Measurements from ENCODE around the gene NKX2-3.

DNA sequence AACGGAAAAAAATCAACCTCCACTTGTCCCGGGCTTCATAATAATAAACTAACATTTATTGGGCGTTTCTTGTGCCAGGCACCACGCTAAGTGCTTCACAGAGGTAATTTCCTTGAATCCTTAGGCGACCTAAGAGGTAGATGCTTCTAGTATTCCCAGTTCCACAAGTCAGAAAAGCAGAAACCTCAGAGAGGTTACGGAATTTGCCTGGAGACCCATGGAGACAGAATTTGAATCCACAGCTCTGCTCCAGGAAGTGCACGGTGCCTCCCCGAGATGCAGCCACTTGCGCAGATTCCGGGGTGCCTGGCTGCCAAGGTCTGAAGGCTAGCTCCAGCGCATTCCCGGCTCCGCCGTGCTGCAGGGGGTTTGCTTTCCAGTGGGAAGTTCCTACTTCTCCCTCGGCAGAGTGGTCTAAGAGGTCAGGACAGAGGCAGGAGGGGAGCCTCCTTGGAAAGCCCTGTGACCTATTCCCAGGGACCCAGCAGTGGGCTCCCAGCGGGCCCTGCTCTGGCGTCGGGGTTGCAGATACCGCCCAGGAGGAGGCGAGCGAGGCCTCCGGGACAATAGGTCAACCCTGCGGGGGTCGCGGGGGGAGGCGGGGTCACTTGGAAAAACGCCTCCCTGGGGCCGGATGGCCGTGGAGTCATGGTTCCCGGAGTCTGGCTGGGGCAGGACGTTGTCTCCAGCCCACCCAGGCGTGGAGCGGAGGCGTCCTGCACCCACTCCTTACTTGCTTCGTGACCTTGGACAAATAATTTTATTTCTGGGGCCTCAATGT, 10.1 kb upstream of the NKX2-3 start:
- TF ChIP-seq FOXM1 (IDR thresholded peaks at IDR 0.05; ENCODE audit: borderline replicate concordance, low read depth) = no peak
- TF ChIP-seq EP300 (IDR thresholded peaks at IDR 0.05; ENCODE audit: borderline replicate concordance) = no peak
- TF ChIP-seq, protein P1, sequence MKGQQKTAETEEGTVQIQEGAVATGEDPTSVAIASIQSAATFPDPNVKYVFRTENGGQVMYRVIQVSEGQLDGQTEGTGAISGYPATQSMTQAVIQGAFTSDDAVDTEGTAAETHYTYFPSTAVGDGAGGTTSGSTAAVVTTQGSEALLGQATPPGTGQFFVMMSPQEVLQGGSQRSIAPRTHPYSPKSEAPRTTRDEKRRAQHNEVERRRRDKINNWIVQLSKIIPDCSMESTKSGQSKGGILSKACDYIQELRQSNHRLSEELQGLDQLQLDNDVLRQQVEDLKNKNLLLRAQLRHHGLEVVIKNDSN (IDR thresholded peaks at IDR 0.05) = no peak
- TF ChIP-seq, protein P2, sequence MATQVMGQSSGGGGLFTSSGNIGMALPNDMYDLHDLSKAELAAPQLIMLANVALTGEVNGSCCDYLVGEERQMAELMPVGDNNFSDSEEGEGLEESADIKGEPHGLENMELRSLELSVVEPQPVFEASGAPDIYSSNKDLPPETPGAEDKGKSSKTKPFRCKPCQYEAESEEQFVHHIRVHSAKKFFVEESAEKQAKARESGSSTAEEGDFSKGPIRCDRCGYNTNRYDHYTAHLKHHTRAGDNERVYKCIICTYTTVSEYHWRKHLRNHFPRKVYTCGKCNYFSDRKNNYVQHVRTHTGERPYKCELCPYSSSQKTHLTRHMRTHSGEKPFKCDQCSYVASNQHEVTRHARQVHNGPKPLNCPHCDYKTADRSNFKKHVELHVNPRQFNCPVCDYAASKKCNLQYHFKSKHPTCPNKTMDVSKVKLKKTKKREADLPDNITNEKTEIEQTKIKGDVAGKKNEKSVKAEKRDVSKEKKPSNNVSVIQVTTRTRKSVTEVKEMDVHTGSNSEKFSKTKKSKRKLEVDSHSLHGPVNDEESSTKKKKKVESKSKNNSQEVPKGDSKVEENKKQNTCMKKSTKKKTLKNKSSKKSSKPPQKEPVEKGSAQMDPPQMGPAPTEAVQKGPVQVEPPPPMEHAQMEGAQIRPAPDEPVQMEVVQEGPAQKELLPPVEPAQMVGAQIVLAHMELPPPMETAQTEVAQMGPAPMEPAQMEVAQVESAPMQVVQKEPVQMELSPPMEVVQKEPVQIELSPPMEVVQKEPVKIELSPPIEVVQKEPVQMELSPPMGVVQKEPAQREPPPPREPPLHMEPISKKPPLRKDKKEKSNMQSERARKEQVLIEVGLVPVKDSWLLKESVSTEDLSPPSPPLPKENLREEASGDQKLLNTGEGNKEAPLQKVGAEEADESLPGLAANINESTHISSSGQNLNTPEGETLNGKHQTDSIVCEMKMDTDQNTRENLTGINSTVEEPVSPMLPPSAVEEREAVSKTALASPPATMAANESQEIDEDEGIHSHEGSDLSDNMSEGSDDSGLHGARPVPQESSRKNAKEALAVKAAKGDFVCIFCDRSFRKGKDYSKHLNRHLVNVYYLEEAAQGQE (IDR thresholded peaks at IDR 0.05; ENCODE audit: low read depth) = no peak

All from Ishikawa (cell line).